HG03457 (cell line): Measurements from ENCODE around the gene ABCC1.

Experiments
- ATAC-seq: cut with Tn5 transposase; IDR thresholded peaks from one replicate; pipeline ENCODE4 v1.9.1; 2021; ENCODE audit warnings: moderate number of reproducible peaks; ENCODE audit not compliant: unreplicated experiment

Gene ABCC1

GRCh38 chr16:16073891-16074881, 124.8 kb downstream of the ABCC1 start:
- no peak for ATAC-seq

- no peak for ATAC-seq
Observed at GRCh38 chr16:16075488-16076422, 126.3 kb downstream of the ABCC1 start.

- no peak for ATAC-seq
Observed at GRCh38 chr16:16076423-16076813, 127.0 kb downstream of the ABCC1 start.

GRCh38 chr16:16080465-16081065, 131.1 kb downstream of the ABCC1 start:
- ATAC-seq, result no peak

- no peak for ATAC-seq
Observed at GRCh38 chr16:16081141-16081540, 131.7 kb downstream of the ABCC1 start.

- ATAC-seq, result no peak
Observed at GRCh38 chr16:16082255-16082654, 132.8 kb downstream of the ABCC1 start.

- no peak for ATAC-seq
Observed at GRCh38 chr16:16083421-16084156, 134.2 kb downstream of the ABCC1 start.

- ATAC-seq, result no peak
Observed at GRCh38 chr16:16084874-16085273, 135.5 kb downstream of the ABCC1 start.

GRCh38 chr16:16086653-16087446, 137.4 kb downstream of the ABCC1 start:
- ATAC-seq, result no peak

GRCh38 chr16:16090238-16090637, 140.8 kb downstream of the ABCC1 start:
- ATAC-seq, result no peak

- ATAC-seq, result no peak
Observed at GRCh38 chr16:16092925-16093627, 143.7 kb downstream of the ABCC1 start.

- no peak for ATAC-seq
Observed at GRCh38 chr16:16093628-16094332, 144.4 kb downstream of the ABCC1 start.

GRCh38 chr16:16095646-16096045, 146.2 kb downstream of the ABCC1 start:
- no peak for ATAC-seq

GRCh38 chr16:16096121-16096857, 146.9 kb downstream of the ABCC1 start:
- ATAC-seq, result no peak

GRCh38 chr16:16096858-16097213, 147.4 kb downstream of the ABCC1 start:
- ATAC-seq, result no peak

GRCh38 chr16:16099320-16099719, 149.9 kb downstream of the ABCC1 start:
- ATAC-seq, result no peak

GRCh38 chr16:16100631-16101030, 151.2 kb downstream of the ABCC1 start:
- no peak for ATAC-seq

- ATAC-seq, result no peak
Observed at GRCh38 chr16:16101585-16101984, 152.2 kb downstream of the ABCC1 start.
